ENCODE measurements around the gene CTH.
"Not testable (repeated sequence)": the region's sequence is repeated elsewhere in the genome, so short reads cannot be mapped to it uniquely, and the experiment has no call there.

Gene CTH

DNA sequence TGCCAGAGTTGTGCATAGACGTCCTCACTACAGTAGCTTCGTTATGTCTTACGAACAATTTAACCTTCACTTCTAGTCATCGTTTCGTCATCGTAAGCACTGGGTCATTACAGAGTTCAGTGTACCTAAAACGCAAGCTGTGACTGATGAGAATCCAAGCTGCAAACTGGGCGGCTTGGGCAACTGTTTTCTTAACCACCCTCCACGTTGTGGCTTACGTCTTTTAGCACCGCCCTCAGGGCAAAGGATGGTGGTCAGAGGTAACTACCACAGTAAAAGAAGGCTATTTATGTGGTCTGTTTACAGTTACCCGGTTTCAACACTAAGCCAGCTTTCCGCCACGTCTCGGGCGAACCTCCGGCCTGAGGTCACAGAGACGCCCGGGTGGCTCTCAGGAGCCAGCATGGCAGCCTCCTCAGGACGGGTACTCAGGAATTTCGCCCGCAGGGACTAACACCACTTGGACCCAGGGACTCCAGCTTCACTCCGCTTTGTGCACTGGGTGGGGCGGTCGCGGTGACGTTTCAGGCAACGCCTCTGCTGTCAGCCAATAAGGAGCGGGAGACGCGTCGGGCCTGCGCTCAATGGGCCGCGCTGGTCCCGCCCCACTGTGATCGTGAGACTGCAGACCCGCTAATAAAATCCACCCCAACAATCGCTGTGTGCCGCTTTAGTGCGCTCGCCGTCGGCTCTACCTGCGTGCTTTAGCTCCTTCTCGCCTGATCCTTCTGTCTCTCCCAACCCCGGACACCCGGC, at the start of gene CTH:
Gene CTH, plus strand, starts transcription at position 665 of the 756 bp plus-strand sequence. CDS start 148 bp downstream, outside the sequence.
- TF ChIP-seq, protein P1, sequence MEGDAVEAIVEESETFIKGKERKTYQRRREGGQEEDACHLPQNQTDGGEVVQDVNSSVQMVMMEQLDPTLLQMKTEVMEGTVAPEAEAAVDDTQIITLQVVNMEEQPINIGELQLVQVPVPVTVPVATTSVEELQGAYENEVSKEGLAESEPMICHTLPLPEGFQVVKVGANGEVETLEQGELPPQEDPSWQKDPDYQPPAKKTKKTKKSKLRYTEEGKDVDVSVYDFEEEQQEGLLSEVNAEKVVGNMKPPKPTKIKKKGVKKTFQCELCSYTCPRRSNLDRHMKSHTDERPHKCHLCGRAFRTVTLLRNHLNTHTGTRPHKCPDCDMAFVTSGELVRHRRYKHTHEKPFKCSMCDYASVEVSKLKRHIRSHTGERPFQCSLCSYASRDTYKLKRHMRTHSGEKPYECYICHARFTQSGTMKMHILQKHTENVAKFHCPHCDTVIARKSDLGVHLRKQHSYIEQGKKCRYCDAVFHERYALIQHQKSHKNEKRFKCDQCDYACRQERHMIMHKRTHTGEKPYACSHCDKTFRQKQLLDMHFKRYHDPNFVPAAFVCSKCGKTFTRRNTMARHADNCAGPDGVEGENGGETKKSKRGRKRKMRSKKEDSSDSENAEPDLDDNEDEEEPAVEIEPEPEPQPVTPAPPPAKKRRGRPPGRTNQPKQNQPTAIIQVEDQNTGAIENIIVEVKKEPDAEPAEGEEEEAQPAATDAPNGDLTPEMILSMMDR (IDR thresholded peaks at IDR 0.05; ENCODE audit: insufficient read depth, low read length, poor library complexity, severe bottlenecking) = no peak
- H3K4me3 ChIP-seq (replicated peaks; ENCODE audit: low read depth, low read length) = peak within 1 kb of the TSS; percentile 71
- H3K27me3 ChIP-seq (replicated peaks; ENCODE audit: control insufficient read depth, insufficient read depth, low read length) = no peaks in the 10 kb centered on the region
- peak; percentile 94 for DNase-seq (ENCODE audit: extremely low read depth, insufficient read length)
- no peaks in the 10 kb centered on the region for H3K36me3 ChIP-seq (ENCODE audit: control insufficient read depth, insufficient read depth, low read length)

DNA sequence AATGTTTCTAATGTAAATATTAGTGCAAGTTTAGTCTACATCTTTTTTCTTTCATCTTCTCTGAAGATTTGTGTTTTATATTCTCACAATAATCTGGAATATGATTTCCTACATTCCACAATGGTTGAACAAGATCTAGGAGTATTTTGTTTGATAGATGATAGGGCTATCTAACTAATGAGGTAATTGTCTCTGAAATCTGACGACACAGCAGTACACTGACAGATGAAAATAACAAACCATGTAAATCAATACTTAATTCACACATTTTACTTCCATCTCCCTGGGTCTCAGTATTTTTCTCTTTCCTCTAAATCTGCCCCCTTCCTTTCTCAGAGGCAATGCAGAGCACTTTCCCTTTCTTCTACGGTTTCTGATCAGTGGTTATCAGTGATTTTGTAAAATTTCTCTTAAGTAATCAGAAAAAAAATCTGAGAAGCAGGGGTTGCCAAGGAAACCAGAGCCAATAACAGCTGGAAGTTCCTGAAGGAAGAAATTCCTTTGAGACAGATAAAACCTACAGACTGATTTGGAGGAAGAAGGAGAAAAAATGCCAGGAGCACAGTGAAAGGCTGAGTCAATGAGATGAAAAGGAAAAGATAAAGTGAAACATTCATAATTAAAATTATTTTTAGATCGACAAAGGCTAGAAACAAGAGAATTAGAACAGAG, 49.2 kb upstream of the CTH start:
- Histone ChIP-seq H3K36me3 (ENCODE audit: control insufficient read depth, insufficient read depth, low read length) (no peaks in the 10 kb centered on the region), H3K4me3 (replicated peaks; ENCODE audit: low read depth, low read length) (no peak overlapping the region), H3K27me3 (replicated peaks; ENCODE audit: control insufficient read depth, insufficient read depth, low read length) (no peaks in the 10 kb centered on the region)
- TF ChIP-seq, protein P1 (IDR thresholded peaks at IDR 0.05; ENCODE audit: insufficient read depth, low read length, poor library complexity, severe bottlenecking) = no peak
- no peak for DNase-seq (ENCODE audit: extremely low read depth, insufficient read length)

DNA sequence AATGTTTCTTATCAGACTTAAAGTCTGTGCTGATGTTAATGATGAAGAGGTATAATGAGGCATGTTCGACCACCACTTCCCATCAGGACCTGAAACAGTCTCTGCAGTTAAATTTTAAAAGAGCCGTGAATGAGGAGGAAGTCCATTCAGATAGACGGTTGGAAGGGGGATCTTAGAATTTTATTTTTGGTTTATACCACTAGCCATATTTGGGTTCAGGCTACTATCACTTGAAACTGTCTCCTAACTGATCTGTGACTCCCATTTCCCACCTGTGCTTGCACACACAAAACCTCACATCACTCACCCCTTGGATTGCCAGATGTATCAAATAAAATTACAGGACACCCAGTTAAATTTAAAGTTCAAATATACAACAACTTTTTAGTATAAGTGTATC, 46.6 kb upstream of the CTH start:
- no peaks in the 10 kb centered on the region for H3K36me3 ChIP-seq (ENCODE audit: control insufficient read depth, insufficient read depth, low read length)
- DNase-seq (ENCODE audit: extremely low read depth, insufficient read length) = no peak
- TF ChIP-seq, protein P1 (IDR thresholded peaks at IDR 0.05; ENCODE audit: insufficient read depth, low read length, poor library complexity, severe bottlenecking) = no peak
- no peaks in the 10 kb centered on the region for H3K27me3 ChIP-seq (replicated peaks; ENCODE audit: control insufficient read depth, insufficient read depth, low read length)
- no peak overlapping the region for H3K4me3 ChIP-seq (replicated peaks; ENCODE audit: low read depth, low read length)

DNA sequence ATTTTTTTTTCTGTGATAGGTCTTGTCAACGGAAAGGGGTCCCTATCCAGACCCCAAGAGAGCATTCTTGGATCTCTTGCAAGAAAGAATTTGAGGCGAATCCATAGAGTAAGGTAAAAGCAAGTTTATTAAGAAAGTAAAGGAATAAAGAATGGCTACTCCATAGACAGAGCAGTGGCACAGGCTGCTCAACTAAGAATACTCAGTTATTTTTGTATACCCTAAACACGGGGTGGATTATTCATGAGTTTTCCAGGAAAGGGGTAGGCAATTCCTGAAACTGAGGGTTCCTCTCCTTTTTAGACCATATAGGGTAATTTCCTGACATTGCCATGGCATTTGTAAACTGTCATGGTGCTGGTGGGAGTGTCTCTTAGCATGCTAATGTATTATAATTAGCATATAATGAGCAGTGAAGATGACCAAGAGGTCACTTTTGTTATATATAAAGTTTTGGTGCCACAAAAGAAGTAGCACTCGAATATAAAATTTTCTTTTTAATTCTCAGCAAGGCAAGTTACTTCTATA, 44.6 kb upstream of the CTH start:
- H3K27me3 ChIP-seq (replicated peaks; ENCODE audit: control insufficient read depth, insufficient read depth, low read length); H3K36me3 ChIP-seq (ENCODE audit: control insufficient read depth, insufficient read depth, low read length); DNase-seq (ENCODE audit: extremely low read depth, insufficient read length); H3K4me3 ChIP-seq (replicated peaks; ENCODE audit: low read depth, low read length): not testable (repeated sequence)

DNA sequence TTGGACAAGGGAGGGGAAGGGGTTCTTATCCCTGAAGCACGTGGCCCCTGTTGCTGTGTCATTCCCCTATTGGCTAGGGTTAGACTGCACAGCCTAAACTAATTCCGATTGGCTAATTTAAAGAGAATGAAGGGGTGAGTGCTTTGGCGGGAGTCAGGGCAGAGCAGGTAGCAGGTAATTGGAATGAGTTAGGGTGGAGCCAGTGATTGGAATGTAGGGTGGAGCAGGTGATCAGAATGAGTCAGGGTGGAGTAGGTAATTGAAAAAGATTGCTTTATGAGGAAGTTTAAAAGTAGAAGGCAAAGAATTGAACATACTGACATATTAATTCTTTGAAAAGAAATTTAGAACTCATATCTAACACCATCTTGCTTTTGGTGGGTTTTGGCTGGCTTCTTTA, 44.1 kb upstream of the CTH start:
- H3K27me3 ChIP-seq (replicated peaks; ENCODE audit: control insufficient read depth, insufficient read depth, low read length); H3K4me3 ChIP-seq (replicated peaks; ENCODE audit: low read depth, low read length); H3K36me3 ChIP-seq (ENCODE audit: control insufficient read depth, insufficient read depth, low read length); DNase-seq (ENCODE audit: extremely low read depth, insufficient read length): not testable (repeated sequence)

DNA sequence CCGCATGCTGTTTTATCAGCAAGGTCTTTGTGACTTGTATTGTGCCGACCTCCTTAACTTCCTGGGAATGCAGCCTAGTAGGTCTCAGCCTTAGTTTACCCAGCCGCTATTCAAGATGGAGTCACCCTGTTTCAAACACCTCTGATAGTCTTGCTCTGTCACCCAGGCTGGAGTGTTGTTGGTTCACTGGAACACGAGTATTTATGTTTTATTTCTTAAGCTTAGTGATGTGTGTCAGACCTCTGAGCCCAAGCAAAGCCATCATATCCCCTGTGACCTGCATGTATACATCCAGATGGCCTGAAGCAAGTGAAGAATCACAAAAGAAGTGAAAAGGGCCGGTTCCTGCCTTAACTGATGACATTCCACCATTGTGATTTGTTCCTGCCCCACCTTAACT, 43.7 kb upstream of the CTH start:
- not testable (repeated sequence) for H3K4me3 ChIP-seq (replicated peaks; ENCODE audit: low read depth, low read length); DNase-seq (ENCODE audit: extremely low read depth, insufficient read length); H3K27me3 ChIP-seq (replicated peaks; ENCODE audit: control insufficient read depth, insufficient read depth, low read length); H3K36me3 ChIP-seq (ENCODE audit: control insufficient read depth, insufficient read depth, low read length)

DNA sequence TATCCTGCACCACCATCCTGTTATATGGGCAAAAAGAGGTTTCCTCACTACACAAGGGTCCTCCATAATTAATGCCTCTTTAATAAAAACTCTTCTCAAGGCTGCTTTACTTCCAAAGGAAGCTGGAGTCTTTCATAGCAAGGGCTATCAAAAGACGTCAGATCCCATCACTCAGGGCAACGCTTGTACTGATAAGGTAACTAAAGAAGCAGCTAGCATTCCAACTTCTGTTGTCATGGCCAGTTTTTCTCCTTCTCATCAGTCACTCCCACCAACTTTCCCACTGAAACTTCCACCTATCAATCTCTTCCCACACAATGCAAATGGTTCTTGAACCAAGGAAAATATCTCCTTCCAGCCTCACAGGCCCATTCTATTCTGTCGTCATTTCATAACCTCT, 39.5 kb upstream of the CTH start:
- not testable (repeated sequence) for DNase-seq (ENCODE audit: extremely low read depth, insufficient read length); H3K27me3 ChIP-seq (replicated peaks; ENCODE audit: control insufficient read depth, insufficient read depth, low read length); H3K36me3 ChIP-seq (ENCODE audit: control insufficient read depth, insufficient read depth, low read length)

More for the DNA sequence above, 39.5 kb upstream of the CTH start:
- H3K4me3 ChIP-seq (replicated peaks; ENCODE audit: low read depth, low read length) = not testable (repeated sequence)
